Panc1 (cell line): Measurements from ENCODE around the gene YAP1.

Experiments
- CTCF ChIP-seq: fragments of 450-650 bp; IDR thresholded peaks from 2 replicates; pipeline ENCODE4 v1.5.1; 2017; ENCODE audit warnings: mild to moderate bottlenecking
- POLR2AphosphoS5 ChIP-seq: IDR thresholded peaks from 2 replicates; pipeline ENCODE4 v1.6.1; 2012; ENCODE audit warnings: mild to moderate bottlenecking, low read depth, low read length, moderate library complexity
- TCF7L2 ChIP-seq: IDR thresholded peaks from 2 replicates; pipeline ENCODE4 v1.6.1; 2011; ENCODE audit warnings: mild to moderate bottlenecking, low read depth, low read length, inconsistent platforms

GRCh38 chr11:102263379-102264003, 153.2 kb downstream of the YAP1 start:
- TF ChIP-seq CTCF (no peak), TCF7L2 (no peak), POLR2AphosphoS5 (no peak)
